ENCODE measurements around the gene CKB.

DNA sequence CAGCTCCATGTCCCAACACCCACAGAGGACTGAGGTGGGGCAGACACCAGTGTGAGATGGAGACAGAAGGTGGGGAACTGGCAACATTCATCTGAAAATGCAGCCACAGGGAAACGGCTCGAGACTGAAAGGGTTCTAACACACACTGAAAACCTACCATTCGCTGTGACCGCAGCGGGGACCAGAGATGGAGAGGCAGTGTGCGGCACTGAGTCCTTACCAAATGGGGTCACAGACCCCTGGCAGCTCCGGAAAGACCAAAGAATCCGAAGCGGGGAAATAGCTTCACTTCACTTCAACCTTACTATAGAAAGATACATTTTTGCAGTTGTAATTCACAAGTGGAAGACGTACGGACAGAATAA is 30.2 kb upstream of the CKB start:
- TF ChIP-seq, protein P1, sequence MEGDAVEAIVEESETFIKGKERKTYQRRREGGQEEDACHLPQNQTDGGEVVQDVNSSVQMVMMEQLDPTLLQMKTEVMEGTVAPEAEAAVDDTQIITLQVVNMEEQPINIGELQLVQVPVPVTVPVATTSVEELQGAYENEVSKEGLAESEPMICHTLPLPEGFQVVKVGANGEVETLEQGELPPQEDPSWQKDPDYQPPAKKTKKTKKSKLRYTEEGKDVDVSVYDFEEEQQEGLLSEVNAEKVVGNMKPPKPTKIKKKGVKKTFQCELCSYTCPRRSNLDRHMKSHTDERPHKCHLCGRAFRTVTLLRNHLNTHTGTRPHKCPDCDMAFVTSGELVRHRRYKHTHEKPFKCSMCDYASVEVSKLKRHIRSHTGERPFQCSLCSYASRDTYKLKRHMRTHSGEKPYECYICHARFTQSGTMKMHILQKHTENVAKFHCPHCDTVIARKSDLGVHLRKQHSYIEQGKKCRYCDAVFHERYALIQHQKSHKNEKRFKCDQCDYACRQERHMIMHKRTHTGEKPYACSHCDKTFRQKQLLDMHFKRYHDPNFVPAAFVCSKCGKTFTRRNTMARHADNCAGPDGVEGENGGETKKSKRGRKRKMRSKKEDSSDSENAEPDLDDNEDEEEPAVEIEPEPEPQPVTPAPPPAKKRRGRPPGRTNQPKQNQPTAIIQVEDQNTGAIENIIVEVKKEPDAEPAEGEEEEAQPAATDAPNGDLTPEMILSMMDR (IDR thresholded peaks at IDR 0.05; ENCODE audit: low read depth, low read length, missing input control) = no peak
- TF ChIP-seq RAD21 (IDR thresholded peaks at IDR 0.05) = no peak
- TF ChIP-seq JUND (IDR thresholded peaks at IDR 0.05) = no peak
- TF ChIP-seq HNF4A (conservative IDR thresholded peaks at IDR 0.05) = no peak
- no peak for TF ChIP-seq ZBTB33 (IDR thresholded peaks at IDR 0.05)
- TF ChIP-seq REST (IDR thresholded peaks at IDR 0.05) = no peak

All from liver (tissue), 3 donors.